HG03558 (cell line): Measurements from ENCODE around the gene OGDHL.
"Not testable (repeated sequence)": the region's sequence is repeated elsewhere in the genome, so short reads cannot be mapped to it uniquely, and the experiment has no call there.

Experiments used
- ATAC-seq: cut with Tn5 transposase; IDR thresholded peaks from one replicate; pipeline ENCODE4 v1.9.1; 2021; ENCODE audit warnings: moderate number of reproducible peaks; ENCODE audit not compliant: unreplicated experiment; ENCODE audit errors: extremely low read depth

Gene OGDHL

DNA sequence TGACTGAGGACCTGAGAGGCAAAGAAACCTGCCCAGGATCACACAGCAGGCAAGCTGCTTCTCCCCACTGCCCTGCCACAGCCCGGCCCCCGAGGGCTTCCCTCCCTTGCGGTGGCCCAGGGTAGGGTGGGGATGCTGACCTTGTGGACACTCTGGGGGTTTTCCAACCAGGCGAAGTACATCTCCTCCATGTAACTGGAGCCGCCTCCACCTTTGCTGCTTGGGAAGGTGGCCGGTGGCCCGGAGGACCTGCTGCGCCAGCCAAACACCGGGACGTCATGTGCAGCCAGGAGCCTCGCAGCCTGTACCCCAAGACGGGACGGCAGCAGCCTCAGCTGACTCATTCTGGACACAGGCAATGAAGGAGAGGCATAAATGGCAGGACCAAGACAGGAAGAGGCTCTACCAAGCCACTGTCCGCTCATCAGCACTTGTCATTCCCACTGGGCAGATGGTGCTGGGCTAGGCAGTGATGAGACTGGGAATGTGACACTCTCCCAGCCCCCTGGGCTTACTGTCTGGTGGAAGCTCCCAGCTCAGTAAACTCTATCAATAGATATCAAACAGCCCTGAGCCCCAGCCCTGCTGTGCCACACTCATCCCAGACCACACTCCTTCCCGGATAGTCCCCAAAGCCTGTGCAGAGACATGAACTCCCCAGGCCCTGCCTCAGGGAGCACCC, 3.7 kb downstream of the OGDHL start:
- no peak for ATAC-seq

DNA sequence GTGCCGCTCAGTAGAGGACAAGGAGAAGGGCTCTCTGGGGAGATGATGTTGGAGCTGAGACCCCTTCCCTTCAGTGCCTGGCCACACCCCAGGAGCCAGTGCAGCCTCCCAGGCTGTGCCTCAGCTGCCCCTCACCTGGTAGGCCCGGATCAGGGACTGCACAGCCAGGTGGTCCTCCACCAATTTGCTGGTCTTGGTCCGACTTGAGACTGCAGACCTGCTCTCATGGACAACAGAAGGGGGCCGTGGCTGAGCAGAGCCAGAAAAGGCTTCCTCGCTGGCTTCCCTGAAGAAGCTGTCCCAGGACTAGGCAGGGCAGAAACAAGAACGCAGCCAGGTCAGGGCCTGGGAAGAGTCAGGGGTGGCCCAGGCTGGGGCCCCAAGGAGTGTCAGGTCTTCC, 5.5 kb downstream of the OGDHL start:
- ATAC-seq = no peak

DNA sequence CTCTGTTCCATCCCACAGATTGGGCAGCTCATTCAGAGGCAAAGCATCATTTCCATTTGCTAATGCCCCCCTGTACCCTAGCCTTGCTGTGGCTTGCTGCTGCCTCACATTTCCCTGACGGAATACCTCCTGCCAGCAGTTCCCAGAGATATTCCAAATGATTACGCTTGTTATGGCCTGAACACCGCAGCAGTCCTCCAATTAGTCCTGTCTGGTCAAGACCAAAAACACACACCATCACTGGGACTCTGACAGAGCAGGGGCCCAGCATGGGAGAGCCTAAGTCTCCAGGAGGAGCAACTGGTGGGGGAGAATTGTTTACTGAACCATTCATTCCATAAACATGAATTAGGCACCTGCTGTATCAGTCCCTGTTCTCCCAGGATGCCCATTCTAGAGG, 6.1 kb downstream of the OGDHL start:
- ATAC-seq = no peak

DNA sequence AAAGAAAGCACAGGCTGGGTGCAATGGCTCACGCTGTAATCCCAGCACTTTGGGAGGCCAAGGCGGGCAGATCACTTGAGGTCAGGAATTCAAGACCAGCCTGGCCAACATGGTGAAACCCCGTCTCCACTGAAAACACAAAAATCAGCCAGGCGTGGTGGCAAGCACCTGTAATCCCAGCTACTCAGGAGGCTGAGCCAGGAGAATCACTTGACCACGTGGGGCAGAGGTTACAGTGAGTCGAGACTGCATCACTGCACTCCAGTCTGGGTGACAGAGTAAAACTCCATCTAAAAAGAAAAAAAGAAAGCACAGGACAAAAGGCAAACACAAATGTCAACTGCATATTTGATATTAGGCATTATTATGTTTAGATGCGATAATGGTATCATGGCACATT, 7.2 kb downstream of the OGDHL start:
- not testable (repeated sequence) for ATAC-seq

DNA sequence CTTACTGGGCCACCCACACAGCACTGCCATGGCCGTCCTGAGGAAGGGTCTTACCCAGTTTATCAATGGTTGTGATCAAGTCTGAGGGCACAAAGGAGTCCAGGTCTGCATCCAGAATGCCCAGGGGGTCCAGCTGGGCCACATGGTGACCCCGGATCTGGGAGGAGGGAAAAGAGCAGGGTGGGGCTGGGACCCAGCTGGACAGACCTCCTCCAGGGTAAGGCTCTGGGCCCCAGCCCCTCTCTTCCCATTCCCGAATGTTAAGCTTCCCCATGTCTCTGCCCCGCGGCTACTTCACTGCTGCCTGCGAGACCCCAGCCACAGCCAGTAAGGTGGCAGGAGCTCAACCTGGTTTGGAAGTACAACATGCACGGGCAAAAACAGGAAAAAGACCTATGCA, 9.5 kb downstream of the OGDHL start:
- no peak for ATAC-seq

DNA sequence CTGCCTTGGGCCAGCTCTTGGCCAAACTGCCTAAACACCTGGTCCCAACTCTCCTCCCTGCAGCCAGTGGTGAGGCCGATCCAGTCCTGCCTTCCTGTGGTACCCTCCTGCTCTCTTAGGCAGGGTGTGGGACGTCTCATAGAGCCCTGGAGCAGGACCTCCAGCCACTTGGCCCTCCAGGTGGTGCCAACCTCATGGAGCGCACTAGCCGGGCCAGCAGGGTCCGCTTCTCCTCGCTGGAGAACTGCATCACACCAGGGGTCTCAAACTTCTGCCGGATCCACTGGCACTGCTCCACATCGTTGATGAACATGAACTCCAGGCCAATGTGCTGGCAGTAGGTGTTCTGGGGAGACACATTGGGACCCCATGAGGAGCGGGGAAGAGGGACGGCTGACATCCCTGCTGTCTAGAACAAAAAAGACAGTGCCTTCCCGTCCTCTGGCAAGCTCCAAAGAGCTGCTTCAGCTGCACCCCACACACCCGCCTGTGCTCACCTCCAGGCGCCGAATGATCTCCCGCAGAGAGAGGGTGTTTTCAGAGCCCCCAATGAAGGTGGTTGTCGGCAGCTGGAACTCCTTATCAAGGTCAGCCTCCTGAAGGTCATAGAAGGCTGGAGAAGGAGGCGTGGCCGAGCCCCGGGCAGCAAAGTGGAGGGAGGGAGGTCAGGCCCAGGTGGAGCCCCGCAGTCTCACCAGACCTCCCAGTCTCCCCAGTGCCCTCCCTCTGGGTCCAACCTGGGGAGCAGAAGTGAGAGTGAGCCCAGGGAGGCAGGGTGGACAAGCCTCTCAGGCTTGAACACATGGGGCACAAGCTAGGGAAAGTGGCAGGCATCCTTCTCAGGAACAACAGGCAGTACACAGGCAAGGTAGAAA, 10.2 kb downstream of the OGDHL start:
- no peak for ATAC-seq

DNA sequence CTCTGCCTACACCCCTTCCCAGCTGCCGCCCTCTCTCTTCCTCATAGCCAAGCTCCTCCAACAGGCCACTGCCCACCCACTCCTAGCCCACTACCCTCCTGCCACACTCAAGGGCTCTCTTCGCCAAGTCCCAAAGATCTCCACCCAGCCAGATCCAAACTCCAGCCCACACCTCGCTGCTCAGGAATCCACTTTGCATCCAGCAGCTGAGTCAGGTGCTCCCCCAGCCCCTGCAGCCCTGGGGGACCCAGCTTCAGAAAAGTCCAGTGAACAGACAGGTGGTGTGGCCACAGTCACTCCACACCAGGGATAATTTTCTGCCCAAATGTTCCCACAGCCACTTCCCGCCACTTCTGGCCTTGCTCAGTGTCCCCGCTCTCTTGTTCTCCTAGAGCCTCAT, 10.9 kb downstream of the OGDHL start:
- no peak for ATAC-seq

DNA sequence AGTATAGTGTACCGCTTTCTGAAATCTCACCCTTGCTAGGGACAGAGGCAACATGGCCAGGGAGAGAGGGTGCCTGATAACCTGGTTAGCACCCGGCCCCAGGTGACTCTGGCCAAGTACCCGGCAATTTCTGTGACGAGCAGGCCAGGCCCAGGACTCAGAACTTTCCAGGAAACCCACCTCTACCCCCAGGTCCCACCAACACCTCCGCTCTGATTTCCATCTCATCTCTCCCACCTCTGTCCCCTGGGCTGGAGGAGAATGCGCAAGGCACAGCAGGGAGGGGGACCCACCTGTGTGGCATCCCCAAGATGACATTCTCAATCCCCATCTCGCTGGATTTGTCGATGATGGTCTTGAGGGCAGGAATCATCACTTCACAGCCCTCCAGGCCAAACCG, 11.6 kb downstream of the OGDHL start:
- ATAC-seq = no peak

DNA sequence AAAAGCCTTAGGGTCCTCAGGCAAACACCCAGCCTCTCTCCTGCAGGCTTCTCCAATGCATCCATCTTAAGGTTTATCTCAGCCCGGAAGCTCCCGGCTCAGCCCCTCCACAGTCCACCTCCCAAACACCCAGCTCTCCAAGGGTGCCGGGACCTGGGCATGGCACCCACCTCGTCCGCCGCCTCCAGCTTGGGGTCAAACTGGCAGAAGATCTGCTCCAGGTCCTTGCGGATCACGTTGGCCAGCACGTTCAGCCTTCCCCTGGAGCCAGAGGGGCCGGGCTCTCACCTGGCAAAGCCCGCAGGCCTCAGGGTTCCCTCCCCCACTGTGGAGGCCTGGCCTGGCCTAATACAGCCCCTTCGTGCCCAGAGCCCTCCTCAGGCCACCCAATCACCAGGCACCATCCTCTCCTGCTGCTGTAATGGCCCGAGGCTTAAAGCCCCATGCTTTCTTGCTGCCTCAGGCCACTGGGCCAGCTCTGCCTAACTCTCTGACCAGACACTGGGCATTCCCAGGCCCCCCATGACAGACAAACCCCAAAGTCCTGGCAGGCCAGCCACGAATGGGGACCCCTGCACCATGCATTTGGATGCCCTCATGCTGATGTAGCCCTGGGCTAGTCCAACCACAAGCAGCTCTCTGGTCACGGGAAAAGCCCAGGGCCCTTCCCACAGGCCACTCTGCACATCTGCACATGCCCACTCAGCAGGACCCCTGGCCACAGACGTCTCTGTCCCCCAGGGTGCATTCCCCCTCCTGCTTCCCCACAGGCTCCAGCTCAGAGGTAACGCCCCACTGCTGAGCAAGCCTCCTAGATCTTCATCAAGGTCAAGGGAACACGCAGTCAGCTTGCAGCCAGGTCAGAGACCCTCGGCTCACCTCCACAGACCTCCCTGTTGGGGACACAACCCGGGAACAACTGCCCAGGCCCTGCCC, 12.3 kb downstream of the OGDHL start:
- ATAC-seq = no peak

DNA sequence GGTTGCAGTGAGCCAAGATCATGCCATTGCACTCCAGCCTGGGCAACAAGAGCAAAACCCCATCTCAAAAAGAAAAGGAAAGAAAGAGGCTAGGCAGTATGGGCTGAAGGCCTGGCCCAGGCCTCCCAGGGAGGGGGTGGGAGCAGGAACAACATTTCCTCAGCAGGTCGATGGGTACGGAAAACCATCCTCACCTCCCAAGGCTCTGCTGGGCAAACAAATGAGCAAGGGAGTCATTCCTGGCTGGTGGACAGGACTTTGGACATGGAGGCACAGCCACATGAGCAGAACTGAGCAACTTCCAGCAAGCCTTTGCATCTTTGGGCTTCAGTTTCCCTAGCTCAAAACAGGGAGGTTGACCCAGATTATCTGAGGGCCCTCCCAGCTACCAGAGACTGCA, 13.0 kb downstream of the OGDHL start:
- no peak for ATAC-seq

DNA sequence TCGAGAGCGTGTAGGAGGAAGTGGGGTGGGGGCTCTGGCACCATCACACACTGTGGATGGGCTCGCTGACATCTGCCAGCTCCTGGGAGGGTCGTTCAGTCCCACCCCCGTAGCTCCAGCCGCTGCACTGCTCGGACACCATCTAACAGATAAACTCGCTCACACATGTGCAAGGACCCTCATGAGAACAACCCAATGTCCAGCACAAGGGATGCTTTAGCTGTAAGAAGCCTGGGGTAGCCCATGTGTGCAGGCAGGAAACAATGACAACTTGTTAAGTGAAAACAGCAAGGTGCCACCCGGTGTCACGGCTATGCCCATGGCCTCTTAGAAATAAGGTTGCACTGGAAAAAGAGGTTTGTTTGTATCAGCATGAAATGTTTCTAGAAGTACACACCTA, 14.1 kb downstream of the OGDHL start:
- no peak for ATAC-seq

DNA sequence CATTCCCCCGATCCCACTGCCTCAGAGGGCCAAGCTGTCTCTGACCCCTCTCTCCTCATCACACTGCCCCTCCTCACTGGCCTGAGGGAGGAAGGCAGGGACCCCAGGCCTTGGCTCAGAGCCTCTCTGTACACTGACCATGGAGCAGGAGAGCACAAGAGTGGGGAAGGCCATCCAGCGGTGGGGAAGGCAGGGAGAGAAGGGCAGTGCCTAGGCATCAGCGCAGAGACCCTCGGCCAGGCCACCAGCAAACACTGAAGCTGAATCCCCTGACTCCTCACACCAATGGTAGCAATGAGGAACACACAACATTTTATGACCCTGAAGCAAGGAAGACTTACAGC, 14.8 kb downstream of the OGDHL start:
- no peak for ATAC-seq

DNA sequence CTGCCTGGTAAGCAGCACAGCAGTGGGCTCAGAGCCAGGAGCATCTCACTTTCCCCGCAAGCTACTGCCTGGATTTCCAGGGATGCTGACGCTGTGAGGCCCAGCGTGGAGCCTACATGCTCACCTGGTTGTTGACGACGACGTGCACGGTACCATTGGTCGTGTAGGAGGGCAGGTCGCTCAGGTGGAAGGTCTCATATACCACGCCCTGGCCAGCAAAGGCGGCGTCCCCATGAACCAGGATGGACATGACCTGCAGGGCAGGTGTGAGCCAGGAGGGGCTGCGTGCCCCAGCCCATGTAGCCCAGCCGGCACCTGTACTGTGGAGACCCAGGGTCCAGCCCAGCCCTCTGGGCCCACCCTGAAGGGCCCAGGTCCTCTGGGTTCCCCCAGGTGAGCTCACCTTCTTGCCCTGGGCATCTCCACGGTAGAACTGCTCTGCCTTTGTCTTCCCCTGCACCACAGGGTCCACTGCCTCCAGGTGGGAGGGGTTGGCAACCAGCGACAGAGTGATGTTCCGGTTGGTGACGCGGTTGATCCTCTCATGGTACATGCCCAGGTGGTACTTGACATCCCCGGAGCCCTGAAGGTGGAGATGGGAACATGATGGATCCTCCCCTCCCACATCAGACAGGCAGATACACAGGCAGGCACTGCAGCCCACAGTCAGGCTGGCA, 15.4 kb downstream of the OGDHL start:
- no peak for ATAC-seq

DNA sequence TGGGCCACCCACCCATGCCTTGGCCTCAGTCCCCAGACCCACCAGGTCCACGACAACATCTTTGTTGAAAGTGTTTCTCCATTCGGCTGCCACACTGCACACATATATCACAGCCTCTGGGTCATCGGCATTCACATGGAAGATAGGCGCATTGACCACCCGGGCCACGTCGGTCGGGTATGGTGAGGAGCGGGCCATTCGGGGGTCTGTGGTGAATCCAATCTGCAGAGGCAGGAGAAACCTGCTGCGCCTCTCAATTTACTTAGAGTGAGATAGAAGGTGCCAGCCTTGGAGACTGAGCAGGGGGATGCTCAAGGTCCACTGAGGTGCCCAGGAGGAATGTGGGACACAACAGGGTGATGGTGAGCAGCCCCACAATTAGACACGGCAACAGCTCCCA, 16.4 kb downstream of the OGDHL start:
- no peak for ATAC-seq

DNA sequence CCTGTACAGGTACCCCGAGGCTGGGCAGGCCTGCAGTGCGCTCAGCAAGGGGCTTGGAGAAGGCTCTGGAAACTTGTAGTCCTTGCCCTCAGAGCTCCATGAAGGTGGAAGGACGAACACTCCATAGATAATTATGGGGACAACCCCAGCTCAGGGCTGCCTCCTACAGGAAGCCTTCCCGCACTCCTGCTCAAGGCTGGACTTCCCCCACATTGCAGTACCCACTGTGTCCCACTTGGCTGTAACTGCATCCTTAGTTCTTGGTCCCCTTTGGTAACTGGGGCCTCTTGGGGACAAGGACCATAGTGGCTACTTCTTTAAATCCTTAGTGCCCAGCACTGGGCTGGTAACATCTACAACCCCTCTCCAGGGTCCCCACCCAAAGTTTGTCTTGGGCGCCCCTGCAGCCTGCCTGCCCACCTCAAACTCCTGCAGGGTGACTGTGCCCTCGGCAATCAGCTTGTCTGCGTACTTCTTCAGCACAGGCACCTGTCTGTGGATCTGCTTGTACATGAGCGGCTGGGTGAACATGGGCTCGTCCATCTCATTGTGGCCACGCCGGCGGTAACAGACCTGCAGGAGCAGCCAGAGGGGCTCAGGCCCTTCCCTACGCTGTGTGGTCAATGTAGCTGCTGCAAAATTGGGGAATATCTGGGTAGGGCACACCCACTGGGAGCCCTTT, 17.1 kb downstream of the OGDHL start:
- no peak for ATAC-seq

DNA sequence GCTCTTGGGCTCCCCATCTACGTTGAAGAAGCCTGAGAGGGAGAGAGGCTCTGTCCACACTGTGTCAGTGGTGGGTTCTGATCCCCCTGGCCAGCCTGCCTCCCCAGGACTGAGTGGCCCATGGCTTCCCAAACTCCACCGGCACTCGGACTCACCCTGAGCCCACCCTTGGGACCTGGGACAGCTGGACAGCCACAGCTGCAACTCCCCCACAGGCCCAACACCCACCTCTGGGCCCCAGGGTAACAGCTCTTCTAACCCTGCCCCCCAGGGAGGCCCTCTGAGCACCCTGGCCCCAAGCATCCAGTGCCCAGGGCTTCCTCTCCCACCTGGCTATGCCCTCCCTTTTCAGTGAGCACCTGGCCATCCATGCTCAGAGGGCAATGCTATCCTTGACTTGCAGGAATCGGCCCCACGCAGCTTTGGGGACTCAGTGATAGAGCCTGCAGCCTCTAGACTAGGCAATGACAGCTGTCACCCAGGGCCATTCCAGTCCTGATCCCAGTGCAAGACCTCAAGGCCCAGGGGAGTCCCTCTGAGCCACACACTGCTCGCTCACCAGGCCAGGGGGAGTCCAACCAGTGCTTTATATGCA, 17.9 kb downstream of the OGDHL start:
- ATAC-seq = no peak

DNA sequence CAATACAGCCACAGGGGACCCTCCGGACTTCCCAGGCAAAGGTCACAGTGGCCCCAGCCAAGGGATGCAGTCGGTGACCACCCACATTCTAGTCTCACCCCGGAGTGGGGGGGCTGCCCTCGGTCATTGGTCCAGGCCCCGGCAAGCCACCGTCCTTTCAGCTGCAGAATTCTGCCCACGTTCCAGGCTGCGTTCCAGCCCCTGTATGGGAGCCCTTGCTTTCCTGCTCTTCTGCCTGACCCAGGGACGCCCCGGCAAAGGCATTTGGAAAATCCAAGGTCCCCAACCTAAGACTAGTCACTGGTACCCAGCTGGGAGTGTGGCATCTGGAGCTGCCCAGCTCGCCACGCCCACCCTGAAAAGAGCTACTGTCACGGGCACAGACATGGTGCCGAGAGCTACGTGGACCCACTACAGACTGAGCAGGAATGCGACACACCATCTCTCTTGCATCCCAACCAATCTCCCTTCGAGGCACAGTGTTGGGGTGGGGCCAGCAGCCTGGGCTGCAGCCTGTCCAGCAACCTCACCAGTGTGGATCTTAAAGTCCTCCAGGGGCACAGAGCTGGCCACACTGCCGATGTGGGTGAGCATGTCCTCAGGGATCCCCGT, 18.6 kb downstream of the OGDHL start:
- no peak for ATAC-seq

DNA sequence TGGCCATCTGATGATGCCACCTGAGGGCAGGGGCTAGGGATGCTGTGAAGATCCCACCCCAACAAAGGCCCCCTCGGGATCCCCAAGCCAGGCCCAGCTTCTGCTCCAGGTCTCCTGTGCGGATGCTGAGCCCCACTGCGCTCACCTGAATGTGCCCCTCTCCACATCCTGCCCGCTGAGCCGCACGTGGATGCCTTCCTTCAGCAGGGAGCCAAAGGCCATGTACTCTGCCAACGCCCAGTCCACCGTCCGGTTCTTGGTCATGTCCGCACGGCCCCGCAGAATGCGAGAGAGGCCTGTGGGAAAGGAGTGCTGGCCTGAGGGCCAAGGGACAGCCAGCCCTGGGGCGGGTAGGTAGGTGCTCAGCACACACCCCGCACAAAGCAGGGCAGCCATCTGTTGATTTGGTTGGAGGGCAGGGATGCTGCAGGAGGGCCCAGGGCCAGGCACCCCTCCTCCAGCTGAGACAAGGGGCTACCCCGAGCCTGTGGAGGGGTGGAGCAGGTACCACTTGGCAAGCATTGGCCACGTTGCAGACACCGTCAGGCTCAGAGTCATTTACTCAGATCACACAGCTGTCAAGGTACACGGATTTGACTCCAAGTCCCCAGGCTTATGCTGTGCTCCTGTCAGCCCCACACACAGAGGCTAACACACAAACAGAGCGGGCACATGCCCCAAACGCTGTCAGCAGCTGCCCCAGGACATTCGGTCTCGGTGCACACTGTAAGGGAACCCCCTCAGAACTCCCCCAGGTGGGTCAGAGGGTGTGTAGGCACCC, 19.2 kb downstream of the OGDHL start:
- no peak for ATAC-seq
